Mucosa of rectum (tissue), 2 donors: Measurements from ENCODE around the gene ACOX2.
"Not testable (repeated sequence)": the region's sequence is repeated elsewhere in the genome, so short reads cannot be mapped to it uniquely, and the experiment has no call there.

Experiments used
- H3K27ac ChIP-seq, 2 donors: one replicate each; pipeline ENCODE4 v1.7.0; 2013; ENCODE audit warnings: inconsistent platforms in 2 of 2, low read depth in 2 of 2, low read length in 2 of 2
- H3K27me3 ChIP-seq, 2 donors: one replicate each; pipeline ENCODE4 v1.7.0; 2013; ENCODE audit warnings: low read length in 2 of 2; ENCODE audit not compliant: control insufficient read depth in 2 of 2, insufficient read depth in 2 of 2
- H3K36me3 ChIP-seq, 2 donors: one replicate each; pipeline ENCODE4 v1.7.0; 2013; ENCODE audit warnings: low read length in 2 of 2; ENCODE audit not compliant: control insufficient read depth in 2 of 2, insufficient read depth in 2 of 2
- H3K4me1 ChIP-seq, 2 donors: one replicate each; pipeline ENCODE4 v1.7.0; 2013; ENCODE audit warnings: low read length in 2 of 2, mild to moderate bottlenecking in 1 of 2; ENCODE audit not compliant: control insufficient read depth in 2 of 2, insufficient read depth in 2 of 2
- H3K4me3 ChIP-seq, 2 donors: one replicate each; pipeline ENCODE4 v1.7.0; 2013; ENCODE audit warnings: low read length in 2 of 2
- H3K9ac ChIP-seq, 2 donors: one replicate each; pipeline ENCODE4 v1.7.0; 2013; ENCODE audit warnings: low read length in 2 of 2, low read depth in 1 of 2, mild to moderate bottlenecking in 1 of 2
- H3K9me3 ChIP-seq, 2 donors: one replicate each; pipeline ENCODE4 v1.7.0; 2013; ENCODE audit warnings: low read length in 2 of 2; ENCODE audit not compliant: control insufficient read depth in 2 of 2
- donor health status: healthy.
- donor health status: Normal muscosa, but diverticular disease.

Gene ACOX2

GRCh38 chr3:58535531-58536500, 1.2 kb downstream of the ACOX2 start:
- Histone ChIP-seq H3K9ac (peak overlapping the region; percentile 54 to 73), H3K27me3 (no peaks in the 10 kb centered on the region), H3K27ac (peak overlapping the region; percentile 73 to 81)

GRCh38 chr3:58534592-58535494, 2.1 kb downstream of the ACOX2 start:
- Histone ChIP-seq H3K9ac (no peak overlapping the region), H3K27me3 (no peaks in the 10 kb centered on the region), H3K27ac (peak overlapping the region in 1 of 2 donors; percentile 81), H3K36me3 (peaks cover 7 to 19% of the 10 kb centered on the region in 2 donors), H3K4me1 (peaks cover 40 to 51% of the 10 kb centered on the region in 2 donors), H3K4me3 (no peak overlapping the region), H3K9me3 (no peaks in the 10 kb centered on the region)

More at GRCh38 chr3:58535531-58536500, 1.2 kb downstream of the ACOX2 start:
- H3K36me3 ChIP-seq, result peaks cover 7 to 13% of the 10 kb centered on the region in 2 donors
- H3K9me3 ChIP-seq, result no peaks in the 10 kb centered on the region
- H3K4me3 ChIP-seq, result peak overlapping the region; percentile 24 to 29
- H3K4me1 ChIP-seq, result peaks cover 40 to 51% of the 10 kb centered on the region in 2 donors

GRCh38 chr3:58532794-58533220, 4.2 kb downstream of the ACOX2 start:
- Histone ChIP-seq H3K4me1 (peaks cover 40 to 41% of the 10 kb centered on the region in 2 donors), H3K9ac (no peak overlapping the region), H3K36me3 (peaks cover 7 to 24% of the 10 kb centered on the region in 2 donors), H3K27ac (no peak overlapping the region), H3K4me3 (no peak overlapping the region), H3K27me3 (no peaks in the 10 kb centered on the region), H3K9me3 (no peaks in the 10 kb centered on the region)

GRCh38 chr3:58531956-58532355, 5.0 kb downstream of the ACOX2 start:
- H3K36me3 ChIP-seq, result peaks cover 7 to 28% of the 10 kb centered on the region in 2 donors
- no peaks in the 10 kb centered on the region for H3K27me3 ChIP-seq
- H3K4me1 ChIP-seq, result peaks cover 31 to 33% of the 10 kb centered on the region in 2 donors
- no peak overlapping the region for H3K4me3 ChIP-seq
- no peaks in the 10 kb centered on the region for H3K9me3 ChIP-seq
- no peak overlapping the region for H3K9ac ChIP-seq
- H3K27ac ChIP-seq, result no peak overlapping the region

GRCh38 chr3:58531555-58531954, 5.4 kb downstream of the ACOX2 start:
- no peak overlapping the region for H3K27ac ChIP-seq
- no peaks in the 10 kb centered on the region for H3K27me3 ChIP-seq
- no peak overlapping the region for H3K9ac ChIP-seq
- peaks cover 7 to 28% of the 10 kb centered on the region in 2 donors for H3K36me3 ChIP-seq
- peaks cover 27 to 29% of the 10 kb centered on the region in 2 donors for H3K4me1 ChIP-seq
- H3K4me3 ChIP-seq, result no peak overlapping the region
- no peaks in the 10 kb centered on the region for H3K9me3 ChIP-seq

GRCh38 chr3:58530354-58530865, 6.6 kb downstream of the ACOX2 start:
- peaks cover 7 to 32% of the 10 kb centered on the region in 2 donors for H3K36me3 ChIP-seq

GRCh38 chr3:58529516-58530353, 7.3 kb downstream of the ACOX2 start:
- Histone ChIP-seq H3K36me3 (peaks cover 7 to 33% of the 10 kb centered on the region in 2 donors), H3K9me3 (no peaks in the 10 kb centered on the region), H3K4me3 (no peak overlapping the region), H3K27me3 (no peaks in the 10 kb centered on the region), H3K27ac (no peak overlapping the region), H3K9ac (no peak overlapping the region), H3K4me1 (peaks cover 10 to 11% of the 10 kb centered on the region in 2 donors)

More at GRCh38 chr3:58530354-58530865, 6.6 kb downstream of the ACOX2 start:
- Histone ChIP-seq H3K4me3 (no peak overlapping the region), H3K27me3 (no peaks in the 10 kb centered on the region), H3K27ac (no peak overlapping the region), H3K4me1 (peaks cover 16 to 17% of the 10 kb centered on the region in 2 donors), H3K9ac (no peak overlapping the region), H3K9me3 (no peaks in the 10 kb centered on the region)

- H3K9me3 ChIP-seq, result no peaks in the 10 kb centered on the region
Observed at GRCh38 chr3:58528629-58529028, 8.4 kb downstream of the ACOX2 start.

GRCh38 chr3:58527440-58527839, 9.6 kb downstream of the ACOX2 start:
- not testable (repeated sequence) for H3K9ac ChIP-seq, H3K4me3 ChIP-seq, H3K9me3 ChIP-seq, H3K27me3 ChIP-seq, H3K4me1 ChIP-seq, H3K27ac ChIP-seq
- peaks cover 5 to 32% of the 10 kb centered on the region in 2 donors for H3K36me3 ChIP-seq

More at GRCh38 chr3:58528629-58529028, 8.4 kb downstream of the ACOX2 start:
- no peaks in the 10 kb centered on the region for H3K27me3 ChIP-seq
- H3K9ac ChIP-seq, result no peak overlapping the region
- peaks cover 10% of the 10 kb centered on the region in 2 donors for H3K4me1 ChIP-seq
- H3K27ac ChIP-seq, result no peak overlapping the region
- peaks cover 11 to 36% of the 10 kb centered on the region in 2 donors for H3K36me3 ChIP-seq
- H3K4me3 ChIP-seq, result no peak overlapping the region
